ENCODE results near the gene MLN.
"Not testable (repeated sequence)": the region's sequence is repeated elsewhere in the genome, so short reads cannot be mapped to it uniquely, and the experiment has no call there.

Gene MLN

DNA sequence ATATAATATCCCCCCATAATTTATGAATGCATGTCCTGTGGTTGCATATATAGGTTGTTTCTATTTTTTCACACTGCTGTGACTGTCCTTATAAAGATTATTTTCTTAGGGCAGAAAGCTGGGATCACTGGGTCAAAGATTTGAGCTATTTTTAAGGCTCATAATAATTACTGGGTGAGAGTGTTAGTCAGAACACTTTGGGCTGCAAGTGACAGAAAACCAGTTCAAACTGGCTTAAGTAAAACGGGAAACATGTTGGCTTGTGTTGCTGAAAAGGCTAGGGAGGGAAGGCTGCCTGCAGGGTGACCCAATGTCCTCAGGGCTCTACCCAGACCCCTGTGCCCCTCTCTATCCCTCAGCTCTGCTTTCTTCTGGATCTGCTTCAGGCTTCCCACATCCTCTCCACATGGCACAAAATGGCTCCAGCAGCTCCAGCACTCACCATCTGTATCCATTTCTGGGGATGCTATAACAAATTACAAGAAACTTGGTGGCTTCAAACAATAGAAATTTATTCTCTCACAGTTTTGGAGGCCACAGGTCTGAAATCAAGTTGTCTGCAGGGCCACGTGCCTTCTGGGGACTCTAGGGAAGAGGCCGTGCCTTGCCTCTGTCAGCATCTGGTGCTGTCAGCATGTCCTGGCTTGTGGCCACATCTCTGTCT is 33.1 kb upstream of the MLN start:
- TF ChIP-seq, protein P1, sequence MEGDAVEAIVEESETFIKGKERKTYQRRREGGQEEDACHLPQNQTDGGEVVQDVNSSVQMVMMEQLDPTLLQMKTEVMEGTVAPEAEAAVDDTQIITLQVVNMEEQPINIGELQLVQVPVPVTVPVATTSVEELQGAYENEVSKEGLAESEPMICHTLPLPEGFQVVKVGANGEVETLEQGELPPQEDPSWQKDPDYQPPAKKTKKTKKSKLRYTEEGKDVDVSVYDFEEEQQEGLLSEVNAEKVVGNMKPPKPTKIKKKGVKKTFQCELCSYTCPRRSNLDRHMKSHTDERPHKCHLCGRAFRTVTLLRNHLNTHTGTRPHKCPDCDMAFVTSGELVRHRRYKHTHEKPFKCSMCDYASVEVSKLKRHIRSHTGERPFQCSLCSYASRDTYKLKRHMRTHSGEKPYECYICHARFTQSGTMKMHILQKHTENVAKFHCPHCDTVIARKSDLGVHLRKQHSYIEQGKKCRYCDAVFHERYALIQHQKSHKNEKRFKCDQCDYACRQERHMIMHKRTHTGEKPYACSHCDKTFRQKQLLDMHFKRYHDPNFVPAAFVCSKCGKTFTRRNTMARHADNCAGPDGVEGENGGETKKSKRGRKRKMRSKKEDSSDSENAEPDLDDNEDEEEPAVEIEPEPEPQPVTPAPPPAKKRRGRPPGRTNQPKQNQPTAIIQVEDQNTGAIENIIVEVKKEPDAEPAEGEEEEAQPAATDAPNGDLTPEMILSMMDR (IDR thresholded peaks at IDR 0.05; ENCODE audit: low read length), result no peak
- TF ChIP-seq EZH2phosphoT487 (IDR thresholded peaks at IDR 0.05; ENCODE audit: low read length) (no peak), EZH2 (optimal IDR thresholded peaks at IDR 0.05; ENCODE audit: low read depth, low read length) (no peak)
- Histone ChIP-seq H3K9me3 (replicated peaks; ENCODE audit: insufficient read depth, low read length) (no peaks in the 10 kb centered on the region), H3K4me1 (ENCODE audit: low read length) (peaks cover 15% of the 10 kb centered on the region), H3K9ac (ENCODE audit: low read length) (no peak overlapping the region), H3K79me2 (ENCODE audit: low read length) (no peaks in the 10 kb centered on the region), H3K4me2 (ENCODE audit: low read depth, low read length) (no peak overlapping the region), H3K27ac (ENCODE audit: low read length) (no peak overlapping the region), H3K36me3 (replicated peaks; ENCODE audit: insufficient read depth, low read length) (no peaks in the 10 kb centered on the region), H3K27me3 (replicated peaks; ENCODE audit: insufficient read depth, low read length) (peaks cover 13% of the 10 kb centered on the region), H2AFZ (ENCODE audit: low read length) (no peak overlapping the region), H4K20me1 (ENCODE audit: insufficient read depth, low read length) (no peaks in the 10 kb centered on the region), H3K4me3 (ENCODE audit: low read length) (no peak overlapping the region), H3K9me2 (replicated peaks; ENCODE audit: insufficient read depth, low read length) (no peaks in the 10 kb centered on the region), H3F3A (ENCODE audit: insufficient read depth, low read length) (no peaks in the 10 kb centered on the region)
- DNase-seq, result no peak

DNA sequence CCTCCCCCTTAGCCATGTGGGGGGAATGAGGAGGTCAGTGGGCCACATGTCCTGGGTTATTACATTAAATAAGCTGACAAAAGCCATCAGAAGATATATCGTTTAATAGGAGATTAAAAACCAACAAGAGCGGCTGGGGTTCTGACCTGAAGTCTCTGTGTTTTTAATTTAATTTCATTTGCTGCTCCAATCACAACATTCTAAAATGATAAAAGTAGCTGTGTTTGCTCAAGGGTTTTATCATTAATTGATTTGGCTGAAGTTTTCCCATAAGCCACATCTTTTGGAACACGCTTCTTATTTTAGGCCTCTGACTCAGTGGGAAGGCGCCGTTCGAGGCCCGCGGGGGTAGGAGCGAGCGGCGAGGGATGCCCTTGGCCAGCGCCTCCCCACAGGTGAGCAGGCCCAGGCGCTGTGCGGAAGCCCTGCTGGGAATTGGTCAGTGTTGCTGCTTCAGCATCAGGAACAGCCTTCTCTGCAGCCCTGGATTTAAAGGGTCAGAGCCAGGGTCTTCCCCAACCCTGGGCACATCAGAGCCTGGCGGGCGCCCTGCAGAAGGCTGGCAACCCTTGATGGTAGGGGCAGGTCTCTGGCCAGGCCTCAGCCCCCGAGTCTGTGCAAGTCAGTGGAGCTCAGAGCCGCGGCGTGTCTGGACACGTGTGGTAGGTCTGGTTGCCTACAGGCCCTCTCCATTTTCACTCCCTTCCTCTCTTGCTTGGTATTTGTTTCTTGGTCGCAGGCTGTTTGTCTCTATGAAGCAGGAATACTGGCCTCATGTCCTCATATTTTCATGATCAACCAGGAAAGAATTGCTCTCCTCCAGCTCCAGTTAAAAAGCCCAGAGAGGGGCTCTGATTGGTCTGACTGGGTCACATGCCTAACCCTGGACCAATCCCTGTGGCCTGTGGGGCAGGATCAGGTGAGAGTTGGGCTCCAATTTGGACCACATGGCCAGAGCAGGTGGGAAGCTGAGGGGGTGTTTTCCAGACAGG is 30.9 kb upstream of the MLN start:
- Histone ChIP-seq H3K27ac (ENCODE audit: low read length) (no peak overlapping the region), H2AFZ (ENCODE audit: low read length) (no peak overlapping the region), H3K27me3 (replicated peaks; ENCODE audit: insufficient read depth, low read length) (peaks cover 31% of the 10 kb centered on the region)

DNA sequence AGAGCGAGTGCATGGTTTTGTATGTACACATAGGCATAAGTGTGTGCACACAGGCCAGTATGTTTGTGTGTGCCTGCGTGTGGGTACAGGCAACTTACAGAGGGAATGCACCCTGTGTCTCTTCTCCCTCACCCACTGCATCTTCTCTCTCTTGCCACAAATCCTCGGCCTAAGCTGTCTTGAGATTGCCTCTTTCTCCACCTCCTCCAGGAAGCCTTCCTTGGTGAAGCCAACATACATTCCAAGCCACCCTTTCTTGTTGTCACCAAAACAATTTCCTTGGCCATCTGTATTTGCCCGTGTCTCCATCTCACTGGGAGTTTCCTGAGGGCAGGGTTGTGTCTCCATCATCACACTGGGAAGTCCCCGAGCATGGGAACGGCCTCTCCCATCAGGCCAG is 29.8 kb upstream of the MLN start:
- H3K9me3 ChIP-seq (replicated peaks; ENCODE audit: insufficient read depth, low read length), result no peaks in the 10 kb centered on the region
- H3K9ac ChIP-seq (ENCODE audit: low read length), result no peak overlapping the region
- no peak overlapping the region for H3K27ac ChIP-seq (ENCODE audit: low read length)
- no peaks in the 10 kb centered on the region for H3K9me2 ChIP-seq (replicated peaks; ENCODE audit: insufficient read depth, low read length)
- no peak overlapping the region for H2AFZ ChIP-seq (ENCODE audit: low read length)
- peaks cover 38% of the 10 kb centered on the region for H3K27me3 ChIP-seq (replicated peaks; ENCODE audit: insufficient read depth, low read length)
- H3K79me2 ChIP-seq (ENCODE audit: low read length), result no peaks in the 10 kb centered on the region
- no peaks in the 10 kb centered on the region for H3K4me1 ChIP-seq (ENCODE audit: low read length)
- no peak for DNase-seq
- no peaks in the 10 kb centered on the region for H3K36me3 ChIP-seq (replicated peaks; ENCODE audit: insufficient read depth, low read length)
- TF ChIP-seq EZH2phosphoT487 (IDR thresholded peaks at IDR 0.05; ENCODE audit: low read length) (no peak), EZH2 (optimal IDR thresholded peaks at IDR 0.05; ENCODE audit: low read depth, low read length) (no peak)
- TF ChIP-seq, protein P1 (IDR thresholded peaks at IDR 0.05; ENCODE audit: low read length), result no peak
- no peak overlapping the region for H3K4me3 ChIP-seq (ENCODE audit: low read length)
- H3K4me2 ChIP-seq (ENCODE audit: low read depth, low read length), result no peak overlapping the region
- H4K20me1 ChIP-seq (ENCODE audit: insufficient read depth, low read length), result no peaks in the 10 kb centered on the region
- no peaks in the 10 kb centered on the region for H3F3A ChIP-seq (ENCODE audit: insufficient read depth, low read length)

More for the DNA sequence above, 30.9 kb upstream of the MLN start:
- H3F3A ChIP-seq (ENCODE audit: insufficient read depth, low read length), result no peaks in the 10 kb centered on the region
- peaks cover 3% of the 10 kb centered on the region for H3K4me1 ChIP-seq (ENCODE audit: low read length)
- H3K9ac ChIP-seq (ENCODE audit: low read length), result no peak overlapping the region
- no peak overlapping the region for H3K4me2 ChIP-seq (ENCODE audit: low read depth, low read length)
- H3K9me2 ChIP-seq (replicated peaks; ENCODE audit: insufficient read depth, low read length), result no peaks in the 10 kb centered on the region
- no peaks in the 10 kb centered on the region for H3K79me2 ChIP-seq (ENCODE audit: low read length)
- no peaks in the 10 kb centered on the region for H3K9me3 ChIP-seq (replicated peaks; ENCODE audit: insufficient read depth, low read length)
- H3K4me3 ChIP-seq (ENCODE audit: low read length), result no peak overlapping the region
- no peak for DNase-seq
- no peaks in the 10 kb centered on the region for H3K36me3 ChIP-seq (replicated peaks; ENCODE audit: insufficient read depth, low read length)
- TF ChIP-seq EZH2phosphoT487 (IDR thresholded peaks at IDR 0.05; ENCODE audit: low read length), result no peak
- TF ChIP-seq EZH2 (optimal IDR thresholded peaks at IDR 0.05; ENCODE audit: low read depth, low read length), result no peak
- TF ChIP-seq, protein P1 (IDR thresholded peaks at IDR 0.05; ENCODE audit: low read length), result no peak
- H4K20me1 ChIP-seq (ENCODE audit: insufficient read depth, low read length), result no peaks in the 10 kb centered on the region

DNA sequence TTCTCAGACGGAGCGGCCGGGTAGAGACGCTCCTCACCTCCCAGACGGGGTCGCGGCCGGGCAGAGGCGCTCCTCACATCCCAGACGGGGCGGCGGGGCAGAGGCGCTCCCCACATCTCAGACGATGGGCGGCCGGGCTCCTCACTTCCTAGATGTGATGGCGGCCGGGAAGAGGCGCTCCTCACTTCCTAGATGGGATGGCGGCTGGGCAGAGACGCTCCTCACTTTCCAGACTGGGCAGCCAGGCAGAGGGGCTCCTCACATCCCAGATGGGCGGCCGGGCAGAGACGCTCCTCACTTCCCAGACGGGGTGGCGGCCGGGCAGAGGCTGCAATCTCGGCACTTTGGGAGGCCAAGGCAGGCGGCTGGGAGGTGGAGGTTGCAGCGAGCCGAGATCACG is 29.0 kb upstream of the MLN start:
- not testable (repeated sequence) for H2AFZ ChIP-seq (ENCODE audit: low read length); H4K20me1 ChIP-seq (ENCODE audit: insufficient read depth, low read length); DNase-seq; H3K4me1 ChIP-seq (ENCODE audit: low read length); H3F3A ChIP-seq (ENCODE audit: insufficient read depth, low read length); H3K4me2 ChIP-seq (ENCODE audit: low read depth, low read length); H3K9me3 ChIP-seq (replicated peaks; ENCODE audit: insufficient read depth, low read length); H3K79me2 ChIP-seq (ENCODE audit: low read length); H3K9me2 ChIP-seq (replicated peaks; ENCODE audit: insufficient read depth, low read length); H3K9ac ChIP-seq (ENCODE audit: low read length); H3K36me3 ChIP-seq (replicated peaks; ENCODE audit: insufficient read depth, low read length); H3K27ac ChIP-seq (ENCODE audit: low read length); H3K4me3 ChIP-seq (ENCODE audit: low read length)
- H3K27me3 ChIP-seq (replicated peaks; ENCODE audit: insufficient read depth, low read length), result peaks cover 45% of the 10 kb centered on the region

DNA sequence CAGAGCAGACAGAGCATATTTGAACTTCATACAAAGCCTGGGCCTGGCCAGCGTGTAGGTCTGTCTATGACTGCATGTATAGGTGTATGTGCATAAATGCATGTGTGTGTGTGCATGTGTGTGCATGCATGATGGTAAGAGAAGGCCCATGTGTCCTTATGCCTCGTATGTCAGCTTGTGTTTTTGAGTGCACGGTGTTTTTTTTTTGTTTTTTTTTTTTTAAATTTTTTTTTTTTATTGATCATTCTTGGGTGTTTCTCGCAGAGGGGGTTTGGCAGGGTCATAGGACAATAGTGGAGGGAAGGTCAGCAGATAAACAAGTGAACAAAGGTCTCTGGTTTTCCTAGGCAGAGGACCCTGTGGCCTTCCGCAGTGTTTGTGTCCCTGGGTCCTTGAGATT is 27.9 kb upstream of the MLN start:
- H4K20me1 ChIP-seq (ENCODE audit: insufficient read depth, low read length); H3K9me3 ChIP-seq (replicated peaks; ENCODE audit: insufficient read depth, low read length); H3K4me2 ChIP-seq (ENCODE audit: low read depth, low read length); H3F3A ChIP-seq (ENCODE audit: insufficient read depth, low read length); H3K36me3 ChIP-seq (replicated peaks; ENCODE audit: insufficient read depth, low read length); H3K27ac ChIP-seq (ENCODE audit: low read length); H2AFZ ChIP-seq (ENCODE audit: low read length); H3K4me3 ChIP-seq (ENCODE audit: low read length); H3K9me2 ChIP-seq (replicated peaks; ENCODE audit: insufficient read depth, low read length); DNase-seq; H3K4me1 ChIP-seq (ENCODE audit: low read length); H3K9ac ChIP-seq (ENCODE audit: low read length); H3K79me2 ChIP-seq (ENCODE audit: low read length): not testable (repeated sequence)
- peaks cover 57% of the 10 kb centered on the region for H3K27me3 ChIP-seq (replicated peaks; ENCODE audit: insufficient read depth, low read length)
